Stimulated activated effector memory CD8-positive, alpha-beta T cell treated with anti-CD3 and anti-CD28 coated beads, Interleukin-12 subunit alpha, Interleukin-12 subunit beta, amount 100 ng/mL, for 72 hours (primary cell): ENCODE measurements around the gene OR14A16.
A peak's percentile ranks its signal among the peaks of the same experiment; 100 is the strongest.

ENCODE experiments used
- ATAC-seq: fragments of 150-1000 bp; cut with Tn5 transposase; 2 replicates; pipeline ENCODE4 v1.10.0; 2021
- DNase-seq, 2 donors: peaks; one replicate each; pipeline ENCODE4 v3.0.0; 2021 to 2022; ENCODE audit warnings: low spot score in 2 of 2
- H3K27ac Mint-ChIP-seq: one replicate; pipeline ENCODE4 v1.8.0; 2022; ENCODE audit warnings: mild to moderate bottlenecking, mixed read lengths
- H3K36me3 Mint-ChIP-seq: one replicate; pipeline ENCODE4 v1.8.0; 2022; ENCODE audit warnings: mild to moderate bottlenecking, mixed read lengths
- H3K4me1 Mint-ChIP-seq: one replicate; pipeline ENCODE4 v1.8.0; 2022; ENCODE audit warnings: mixed read lengths
- H3K4me3 Mint-ChIP-seq: one replicate; pipeline ENCODE4 v1.8.0; 2022; ENCODE audit warnings: mild to moderate bottlenecking, mixed read lengths
- H3K9me3 Mint-ChIP-seq: one replicate; pipeline ENCODE4 v1.8.0; 2022; ENCODE audit warnings: mixed read lengths

The OR14A16 gene

DNA sequence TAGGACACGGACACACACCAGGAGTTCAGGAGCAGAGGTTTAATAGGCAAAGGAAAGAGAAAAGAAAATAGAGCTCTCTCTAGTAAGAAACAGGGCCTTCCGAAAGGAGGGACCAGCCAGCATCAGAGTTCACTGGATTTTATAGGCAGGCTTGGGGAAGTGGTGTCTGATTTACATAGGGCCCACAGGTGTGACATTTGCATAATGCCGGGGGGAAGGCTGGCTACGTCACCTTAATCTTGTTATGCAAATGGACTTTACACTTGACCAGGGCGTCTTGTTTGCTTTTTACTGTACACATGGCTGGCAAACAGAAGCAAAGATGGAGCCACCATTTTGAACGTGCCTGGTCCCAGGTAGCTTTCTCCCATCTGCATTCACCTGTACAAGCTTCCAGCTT lies at the start of gene OR14A16:
Gene OR14A16 (minus strand): TSS at position 97 of the 400 bp plus-strand sequence. CDS start 8,390 bp downstream, outside the sequence.
- no peaks in the 10 kb centered on the region for H3K4me1 Mint-ChIP-seq
- H3K9me3 Mint-ChIP-seq, result peaks cover 2% of the 10 kb centered on the region
- no peak within 1 kb of the TSS for H3K27ac Mint-ChIP-seq
- no peak for DNase-seq
- no peak for ATAC-seq
- H3K4me3 Mint-ChIP-seq, result no peak within 1 kb of the TSS
- H3K36me3 Mint-ChIP-seq, result no peaks in the 10 kb centered on the region

DNA sequence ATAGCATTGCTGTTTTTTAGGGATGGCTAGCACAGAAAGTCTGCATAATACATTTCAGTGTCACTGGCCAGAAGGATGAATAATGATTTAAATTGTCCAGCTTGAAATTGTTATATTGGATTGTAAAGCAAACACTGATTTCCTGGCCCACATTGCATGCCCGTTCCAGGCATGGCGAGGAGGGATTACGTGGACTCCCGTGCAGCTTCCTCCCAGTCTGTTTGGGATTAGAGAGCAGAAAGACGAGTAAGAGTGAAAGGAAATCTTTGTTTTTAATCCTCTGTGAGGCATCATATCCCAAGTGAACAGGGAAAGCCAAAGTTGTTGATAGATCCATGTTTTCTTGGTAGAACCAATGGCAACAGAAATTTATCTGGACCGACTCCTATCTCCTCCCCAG lies 41.5 kb upstream of the OR14A16 start:
- Mint-ChIP-seq H3K4me1 (no peaks in the 10 kb centered on the region), H3K36me3 (no peaks in the 10 kb centered on the region), H3K9me3 (peaks cover 3% of the 10 kb centered on the region), H3K27ac (no peak overlapping the region), H3K4me3 (no peak overlapping the region)
- no peak for ATAC-seq
- DNase-seq, result no peak

DNA sequence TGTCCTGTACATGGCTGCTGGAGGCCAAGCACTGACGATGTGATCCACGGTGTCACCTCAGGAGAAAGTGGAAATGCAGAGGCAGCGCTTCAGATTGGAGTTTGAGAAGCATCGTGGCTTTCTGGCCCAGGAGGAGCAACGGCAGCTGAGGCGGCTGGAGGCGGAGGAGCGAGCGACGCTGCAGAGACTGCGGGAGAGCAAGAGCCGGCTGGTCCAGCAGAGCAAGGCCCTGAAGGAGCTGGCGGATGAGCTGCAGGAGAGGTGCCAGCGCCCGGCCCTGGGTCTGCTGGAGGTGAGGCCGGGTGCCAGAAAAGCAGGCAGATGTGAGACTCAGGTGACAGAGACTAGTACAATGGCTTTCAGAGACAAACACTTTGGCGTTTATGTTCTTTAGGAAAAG lies 40.7 kb upstream of the OR14A16 start:
- peaks cover 1% of the 10 kb centered on the region for H3K9me3 Mint-ChIP-seq
- H3K4me3 Mint-ChIP-seq, result no peak overlapping the region
- no peaks in the 10 kb centered on the region for H3K4me1 Mint-ChIP-seq
- no peak overlapping the region for H3K27ac Mint-ChIP-seq
- no peak for ATAC-seq
- no peak for DNase-seq
- H3K36me3 Mint-ChIP-seq, result no peaks in the 10 kb centered on the region

DNA sequence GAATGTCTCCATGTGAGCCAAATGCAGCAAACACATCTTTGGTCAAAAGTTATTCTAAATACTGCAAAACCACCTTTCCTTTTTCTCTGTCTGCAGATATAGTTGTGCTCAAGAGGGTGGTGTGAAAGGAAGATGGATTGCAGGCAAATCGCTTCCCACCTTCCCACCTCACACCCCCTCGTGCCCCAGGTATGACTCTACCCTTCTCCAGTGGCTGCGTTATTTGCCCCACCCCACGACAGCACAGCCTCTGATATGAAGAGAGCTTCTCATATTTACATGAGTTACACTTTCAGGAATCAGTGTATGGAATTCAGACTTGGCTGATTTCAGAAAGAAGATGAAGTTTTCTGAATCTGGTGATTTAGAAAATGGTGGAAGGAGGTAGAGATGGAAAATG lies 38.8 kb upstream of the OR14A16 start:
- ATAC-seq (no peak), DNase-seq (no peak)
- Mint-ChIP-seq H3K9me3 (no peaks in the 10 kb centered on the region), H3K36me3 (no peaks in the 10 kb centered on the region), H3K4me1 (peaks cover 5% of the 10 kb centered on the region), H3K27ac (no peak overlapping the region), H3K4me3 (no peak overlapping the region)

DNA sequence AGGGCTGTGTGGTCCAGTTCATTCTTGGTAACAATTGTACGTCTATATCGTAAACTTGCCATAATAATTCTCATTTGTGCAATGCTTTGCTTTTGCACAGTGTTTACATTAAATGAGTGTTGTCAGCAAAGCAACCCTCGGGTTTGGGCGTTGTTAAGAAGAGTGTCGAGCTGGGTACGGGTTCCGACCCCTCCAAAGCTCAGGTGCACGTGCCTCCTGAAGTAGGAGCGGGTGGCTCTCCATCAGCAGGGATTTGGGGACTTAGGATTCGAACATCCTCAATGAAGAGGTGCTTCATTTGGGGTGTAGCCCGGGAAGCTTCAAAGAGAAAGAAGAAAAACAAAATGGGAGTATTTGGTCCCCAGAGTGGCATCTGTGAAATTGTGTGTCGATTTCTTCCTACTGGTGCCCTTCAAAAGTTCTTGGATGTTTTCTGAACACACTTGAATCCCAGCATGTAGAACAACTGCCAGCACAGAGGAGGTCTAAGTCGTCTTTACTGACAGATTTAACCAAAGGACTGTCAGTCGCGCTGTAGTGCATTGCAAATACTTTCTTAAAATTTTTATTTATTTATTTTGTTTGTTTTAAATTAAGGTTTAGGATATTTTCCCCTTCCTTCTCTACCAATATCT lies 34.2 kb upstream of the OR14A16 start:
- no peak for DNase-seq
- Mint-ChIP-seq H3K9me3 (no peaks in the 10 kb centered on the region), H3K27ac (no peak overlapping the region), H3K4me3 (peak overlapping the region; percentile 39), H3K4me1 (peaks cover 6% of the 10 kb centered on the region), H3K36me3 (no peaks in the 10 kb centered on the region)
- ATAC-seq, result no peak

DNA sequence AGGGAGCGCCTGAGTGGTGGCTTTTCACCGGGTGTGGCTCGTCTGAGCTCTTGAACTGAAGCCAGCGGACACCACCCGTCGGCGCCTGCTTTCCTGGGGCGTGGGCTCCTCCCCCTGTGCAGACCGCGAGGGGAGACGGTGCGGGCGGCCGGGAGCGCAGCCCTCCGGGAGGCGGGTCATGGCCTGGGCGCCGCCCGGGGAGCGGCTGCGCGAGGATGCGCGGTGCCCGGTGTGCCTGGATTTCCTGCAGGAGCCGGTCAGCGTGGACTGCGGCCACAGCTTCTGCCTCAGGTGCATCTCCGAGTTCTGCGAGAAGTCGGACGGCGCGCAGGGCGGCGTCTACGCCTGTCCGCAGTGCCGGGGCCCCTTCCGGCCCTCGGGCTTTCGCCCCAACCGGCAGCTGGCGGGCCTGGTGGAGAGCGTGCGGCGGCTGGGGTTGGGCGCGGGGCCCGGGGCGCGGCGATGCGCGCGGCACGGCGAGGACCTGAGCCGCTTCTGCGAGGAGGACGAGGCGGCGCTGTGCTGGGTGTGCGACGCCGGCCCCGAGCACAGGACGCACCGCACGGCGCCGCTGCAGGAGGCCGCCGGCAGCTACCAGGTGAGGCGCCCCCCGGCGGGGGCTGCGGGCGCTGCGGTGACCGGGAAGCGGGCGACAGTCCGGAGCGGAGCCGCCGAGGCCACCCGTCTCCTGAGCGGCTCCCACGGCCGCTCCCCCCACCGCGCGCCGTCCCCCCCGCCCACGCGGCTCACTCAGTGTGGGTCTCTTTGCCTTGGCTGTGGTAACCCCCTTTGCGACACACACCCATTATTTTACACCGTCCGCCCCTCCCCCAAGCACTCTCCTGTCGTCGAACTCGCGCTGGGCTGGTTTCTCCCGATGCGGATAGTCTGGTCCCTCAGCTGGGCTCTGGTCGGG lies 33.4 kb upstream of the OR14A16 start, which contains the start of gene TRIM58:
Gene TRIM58 (plus strand): TSS at position 119 of the 916 bp plus-strand sequence. CDS start 60 bp downstream, at position 179.
- peak within 1 kb of the TSS; percentile 39 for H3K4me3 Mint-ChIP-seq
- H3K36me3 Mint-ChIP-seq, result no peaks in the 10 kb centered on the region
- peaks cover 6% of the 10 kb centered on the region for H3K4me1 Mint-ChIP-seq
- H3K9me3 Mint-ChIP-seq, result no peaks in the 10 kb centered on the region
- ATAC-seq, result peak; percentile 55
- no peak for DNase-seq
- H3K27ac Mint-ChIP-seq, result no peak within 1 kb of the TSS

DNA sequence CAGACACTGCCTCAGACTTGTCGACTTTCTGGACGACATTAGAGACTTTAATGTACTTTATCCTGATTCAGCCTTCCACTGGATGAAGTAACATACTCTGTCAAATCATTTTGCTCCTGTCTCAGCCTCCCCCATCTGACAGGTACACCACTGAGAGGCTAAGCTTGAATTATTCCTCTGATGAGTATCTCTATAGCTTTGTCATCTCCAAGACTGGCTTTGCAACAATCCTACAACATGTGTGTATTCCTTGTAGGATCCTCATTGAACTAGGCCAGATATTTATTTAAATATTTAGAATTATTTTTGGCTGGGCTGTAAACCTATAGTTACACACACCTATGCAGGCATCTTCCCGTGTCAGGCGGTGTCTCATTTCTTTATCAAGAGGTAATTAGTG lies 32.0 kb upstream of the OR14A16 start:
- H3K27ac Mint-ChIP-seq, result no peak overlapping the region
- no peak overlapping the region for H3K4me3 Mint-ChIP-seq

DNA sequence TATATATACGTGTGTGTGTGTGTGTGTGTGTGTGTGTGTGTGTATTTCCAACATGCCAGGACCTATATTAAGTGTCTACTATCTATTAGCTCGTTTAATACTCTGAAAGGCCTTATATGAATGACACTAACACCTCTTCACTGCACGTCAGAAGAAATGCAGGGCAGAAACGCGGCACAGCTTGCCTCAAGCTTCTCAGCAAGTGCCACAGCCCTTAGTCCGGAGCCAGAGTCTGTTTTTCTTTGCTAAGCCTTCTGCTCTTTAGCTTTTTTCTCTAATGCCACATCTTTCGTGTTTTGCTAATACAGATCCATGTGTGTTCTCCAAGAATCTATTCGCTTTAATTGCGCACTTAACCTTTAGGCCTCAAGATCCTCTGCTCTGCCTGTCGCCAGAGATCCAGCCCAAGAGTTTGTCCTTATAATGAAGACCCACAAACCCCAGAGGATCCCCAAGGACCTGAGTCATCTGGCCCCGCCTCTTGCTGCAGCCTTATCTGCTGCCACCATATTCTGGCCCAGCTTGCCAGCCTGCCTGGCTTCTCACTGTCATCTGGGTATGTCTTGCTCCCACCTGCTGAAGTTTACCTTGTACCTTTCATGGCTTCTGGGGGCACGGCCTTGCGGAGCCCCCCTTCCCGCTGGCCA lies 31.1 kb upstream of the OR14A16 start:
- Mint-ChIP-seq H3K9me3 (no peaks in the 10 kb centered on the region), H3K27ac (no peak overlapping the region), H3K36me3 (no peaks in the 10 kb centered on the region), H3K4me3 (no peak overlapping the region), H3K4me1 (peaks cover 6% of the 10 kb centered on the region)
- no peak for DNase-seq
- ATAC-seq, result no peak

More for the DNA sequence above, 32.0 kb upstream of the OR14A16 start:
- peaks cover 6% of the 10 kb centered on the region for H3K4me1 Mint-ChIP-seq
- DNase-seq (no peak), ATAC-seq (no peak)
- no peaks in the 10 kb centered on the region for H3K9me3 Mint-ChIP-seq
- H3K36me3 Mint-ChIP-seq, result no peaks in the 10 kb centered on the region

DNA sequence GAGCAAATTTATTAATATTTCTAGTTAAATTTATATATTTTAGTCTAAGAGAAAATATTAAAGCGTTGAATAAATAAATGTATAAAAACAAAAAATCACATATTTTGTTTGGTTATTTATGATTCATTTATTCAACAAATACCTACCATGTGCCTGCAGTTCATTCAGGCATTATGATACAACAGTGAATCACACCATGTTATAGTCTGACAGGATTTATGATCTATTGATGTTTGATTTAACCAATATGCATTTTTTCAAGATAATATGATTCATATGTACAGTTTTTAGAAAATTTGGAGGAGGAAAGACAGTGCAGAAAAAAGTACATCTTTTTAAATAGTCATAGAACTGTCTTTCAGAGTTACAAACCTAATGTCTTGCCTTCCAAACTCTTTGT lies 25.7 kb upstream of the OR14A16 start:
- no peak overlapping the region for H3K27ac Mint-ChIP-seq
- H3K4me3 Mint-ChIP-seq, result no peak overlapping the region
- no peaks in the 10 kb centered on the region for H3K9me3 Mint-ChIP-seq
- no peaks in the 10 kb centered on the region for H3K4me1 Mint-ChIP-seq
- DNase-seq (no peak), ATAC-seq (no peak)
- no peaks in the 10 kb centered on the region for H3K36me3 Mint-ChIP-seq

DNA sequence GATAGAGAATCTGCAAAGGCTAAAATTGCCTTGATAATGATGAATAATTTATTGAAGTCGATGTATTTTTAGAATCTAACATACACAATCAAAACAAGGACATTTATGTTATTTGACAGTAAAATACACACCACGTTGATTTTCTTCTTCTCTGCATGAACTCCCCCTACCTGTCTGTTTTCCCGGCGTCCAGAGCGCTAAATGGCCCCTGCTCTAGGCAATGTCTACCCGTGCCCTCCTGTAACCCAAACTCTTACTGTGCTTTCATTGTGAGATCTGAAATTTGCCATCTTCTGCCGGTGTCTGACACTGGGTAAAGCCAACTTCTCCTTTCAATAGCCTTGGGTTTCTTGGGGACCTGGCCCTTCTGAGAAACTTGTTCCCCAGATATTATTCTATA lies 24.4 kb upstream of the OR14A16 start:
- Mint-ChIP-seq H3K27ac (no peak overlapping the region), H3K4me1 (no peaks in the 10 kb centered on the region), H3K4me3 (no peak overlapping the region), H3K36me3 (no peaks in the 10 kb centered on the region), H3K9me3 (no peaks in the 10 kb centered on the region)
- DNase-seq (no peak), ATAC-seq (no peak)

GRCh38 chr1:247845693-247846017 lies 21.7 kb upstream of the OR14A16 start:
- Mint-ChIP-seq H3K4me1 (no peaks in the 10 kb centered on the region), H3K9me3 (peaks cover 2% of the 10 kb centered on the region), H3K27ac (no peak overlapping the region), H3K4me3 (no peak overlapping the region), H3K36me3 (no peaks in the 10 kb centered on the region)
- DNase-seq, result no peak
- no peak for ATAC-seq

- H3K4me3 Mint-ChIP-seq, result no peak overlapping the region
- no peaks in the 10 kb centered on the region for H3K36me3 Mint-ChIP-seq
- H3K27ac Mint-ChIP-seq, result no peak overlapping the region
- H3K9me3 Mint-ChIP-seq, result peaks cover 2% of the 10 kb centered on the region
- DNase-seq (no peak), ATAC-seq (no peak)
- no peaks in the 10 kb centered on the region for H3K4me1 Mint-ChIP-seq
These were observed 21.2 kb upstream of the OR14A16 start for GRCh38 chr1:247845011-247845692.

GRCh38 chr1:247843411-247843810 lies 19.5 kb upstream of the OR14A16 start:
- no peak overlapping the region for H3K4me3 Mint-ChIP-seq
- DNase-seq (no peak), ATAC-seq (no peak)
- no peaks in the 10 kb centered on the region for H3K4me1 Mint-ChIP-seq
- H3K36me3 Mint-ChIP-seq, result no peaks in the 10 kb centered on the region
- peaks cover 2% of the 10 kb centered on the region for H3K9me3 Mint-ChIP-seq
- no peak overlapping the region for H3K27ac Mint-ChIP-seq

- Mint-ChIP-seq H3K36me3 (no peaks in the 10 kb centered on the region), H3K4me1 (no peaks in the 10 kb centered on the region), H3K9me3 (peaks cover 2% of the 10 kb centered on the region), H3K27ac (no peak within 1 kb of the TSS), H3K4me3 (no peak within 1 kb of the TSS)
- DNase-seq (no peak), ATAC-seq (no peak)
These were observed 17.9 kb upstream of the OR14A16 start, which contains the start of gene OR11L1 for GRCh38 chr1:247841796-247842195. Gene OR11L1 (minus strand): TSS chr1:247841896. CDS start chr1:247841896, 0 bp downstream.

- no peak for DNase-seq
- ATAC-seq, result no peak
- H3K4me1 Mint-ChIP-seq, result no peaks in the 10 kb centered on the region
- H3K9me3 Mint-ChIP-seq, result peaks cover 2% of the 10 kb centered on the region
- no peak overlapping the region for H3K27ac Mint-ChIP-seq
- H3K4me3 Mint-ChIP-seq, result no peak overlapping the region
- no peaks in the 10 kb centered on the region for H3K36me3 Mint-ChIP-seq
These were observed 16.9 kb upstream of the OR14A16 start for GRCh38 chr1:247840818-247841217.
